Stimulated activated CD8-positive, alpha-beta memory T cell treated with anti-CD3 and anti-CD28 coated beads, Interleukin-4, amount 100 ng/mL, for 4 hours (primary cell): ENCODE measurements around the gene DENND4C.
"Not testable (repeated sequence)": the region's sequence is repeated elsewhere in the genome, so short reads cannot be mapped to it uniquely, and the experiment has no call there.

Experiments used
- DNase-seq, 2 donors: peaks; one replicate each; pipeline ENCODE4 v3.0.0-alpha.2; 2020; ENCODE audit warnings: low read depth in 2 of 2, low spot score in 1 of 2

DENND4C gene

DNA sequence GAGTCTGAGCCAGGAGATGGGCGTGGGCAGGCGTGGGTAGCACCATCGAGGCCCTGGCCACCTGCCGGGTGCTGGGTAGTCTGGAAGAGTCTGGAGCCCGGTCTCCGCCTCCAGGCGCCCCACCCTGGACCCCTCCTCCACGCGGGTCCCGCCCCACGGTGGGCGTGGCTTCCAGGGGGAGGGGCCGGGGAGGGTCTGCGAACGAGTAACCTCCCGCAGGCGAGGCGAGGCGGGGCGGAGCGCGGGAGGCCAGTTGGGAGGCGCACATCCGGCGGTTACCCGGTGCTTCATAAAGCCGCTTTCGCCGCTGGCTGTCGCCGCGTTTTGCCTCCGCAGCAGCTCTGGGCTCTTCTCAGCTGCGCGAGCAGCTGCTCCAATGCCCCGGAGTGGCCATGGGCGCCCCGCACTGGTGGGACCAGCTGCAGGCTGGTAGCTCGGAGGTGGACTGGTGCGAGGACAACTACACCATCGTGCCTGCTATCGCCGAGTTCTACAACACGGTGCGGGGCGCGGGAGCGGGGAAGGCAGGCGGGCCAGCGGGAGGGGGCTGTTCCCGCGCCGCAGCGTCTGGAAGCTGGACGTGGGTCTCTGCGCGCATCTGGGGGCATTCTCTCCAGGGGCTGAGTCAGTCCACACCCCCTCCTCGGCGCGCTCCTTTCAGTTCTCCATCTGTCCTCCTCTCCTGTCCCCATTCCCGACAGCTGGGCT, 178.4 kb downstream of the DENND4C start, which contains the start of gene ACER2:
Gene ACER2 (plus strand): TSS at position 317 of the 708 bp plus-strand sequence. CDS start 76 bp downstream, at position 393.
- DNase-seq: peak; percentile 87 to 92

GRCh38 chr9:19409401-19410194, 179.1 kb downstream of the DENND4C start:
- no peak for DNase-seq

- no peak for DNase-seq
Measured at GRCh38 chr9:19410195-19410503, 179.7 kb downstream of the DENND4C start.

DNA sequence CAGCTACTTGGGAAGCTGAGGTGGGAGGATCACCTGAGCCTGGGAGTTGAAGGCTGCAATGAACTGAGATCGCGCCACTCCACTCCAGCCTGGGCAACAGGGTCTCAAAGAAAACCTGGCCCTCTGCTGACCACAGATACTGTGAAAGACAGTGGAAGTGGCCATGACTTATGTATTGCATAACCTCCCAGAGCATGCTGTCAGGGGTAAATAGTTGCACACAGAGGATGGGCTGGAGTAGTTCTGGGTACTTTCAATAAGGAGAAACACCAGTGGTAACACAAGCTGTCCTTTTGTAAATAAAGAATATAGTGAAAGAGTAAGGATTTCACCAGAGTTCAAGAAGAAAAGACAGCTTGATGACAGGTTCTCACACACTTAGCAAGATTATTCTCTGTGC, 180.1 kb downstream of the DENND4C start:
- DNase-seq: no peak

DNA sequence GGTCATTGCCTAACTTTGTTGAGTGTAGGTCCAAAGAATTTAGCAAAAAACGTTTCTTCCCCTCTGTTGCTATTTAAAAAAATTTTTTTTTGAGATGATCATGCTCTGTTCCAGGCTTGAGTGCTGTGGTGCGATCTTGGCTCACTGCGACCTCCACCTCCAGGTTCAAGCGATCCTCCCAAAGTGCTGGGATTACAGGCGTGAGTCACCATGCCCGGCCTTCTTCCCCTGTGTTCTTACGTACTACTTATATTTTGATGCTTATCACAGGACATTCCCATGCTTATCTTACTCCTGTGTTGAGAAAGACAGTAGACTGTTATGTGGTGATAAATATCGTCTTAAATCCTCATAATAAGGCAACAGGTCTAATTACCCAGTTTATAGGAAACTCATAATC, 180.8 kb downstream of the DENND4C start:
- no peak for DNase-seq

GRCh38 chr9:19413456-19413855, 183.0 kb downstream of the DENND4C start:
- DNase-seq: not testable (repeated sequence)

DNA sequence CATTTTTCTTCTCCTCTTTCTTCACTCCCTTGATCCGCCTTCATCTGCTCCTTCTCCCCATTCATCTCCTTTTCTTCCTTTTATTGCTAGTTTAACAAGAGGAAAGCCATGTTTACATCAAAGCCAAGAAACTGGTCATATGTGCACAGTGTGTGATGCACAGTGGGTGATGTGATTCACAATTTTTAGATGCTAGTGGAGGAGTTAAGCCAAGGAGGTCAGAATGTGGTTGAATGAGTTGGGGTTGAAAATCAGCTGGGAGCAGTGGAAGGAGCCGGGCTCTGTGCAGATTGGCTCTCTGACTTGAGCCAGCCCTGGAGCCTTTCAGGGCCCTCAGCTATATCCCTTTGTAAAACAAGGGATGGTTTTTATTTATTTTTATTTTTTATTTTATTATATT, 185.7 kb downstream of the DENND4C start:
- DNase-seq: no peak

GRCh38 chr9:19420877-19421276, 190.4 kb downstream of the DENND4C start:
- no peak for DNase-seq
